ENCODE data around the gene TTC27.
"Not testable (repeated sequence)": the region's sequence is repeated elsewhere in the genome, so short reads cannot be mapped to it uniquely, and the experiment has no call there.

The TTC27 gene

DNA sequence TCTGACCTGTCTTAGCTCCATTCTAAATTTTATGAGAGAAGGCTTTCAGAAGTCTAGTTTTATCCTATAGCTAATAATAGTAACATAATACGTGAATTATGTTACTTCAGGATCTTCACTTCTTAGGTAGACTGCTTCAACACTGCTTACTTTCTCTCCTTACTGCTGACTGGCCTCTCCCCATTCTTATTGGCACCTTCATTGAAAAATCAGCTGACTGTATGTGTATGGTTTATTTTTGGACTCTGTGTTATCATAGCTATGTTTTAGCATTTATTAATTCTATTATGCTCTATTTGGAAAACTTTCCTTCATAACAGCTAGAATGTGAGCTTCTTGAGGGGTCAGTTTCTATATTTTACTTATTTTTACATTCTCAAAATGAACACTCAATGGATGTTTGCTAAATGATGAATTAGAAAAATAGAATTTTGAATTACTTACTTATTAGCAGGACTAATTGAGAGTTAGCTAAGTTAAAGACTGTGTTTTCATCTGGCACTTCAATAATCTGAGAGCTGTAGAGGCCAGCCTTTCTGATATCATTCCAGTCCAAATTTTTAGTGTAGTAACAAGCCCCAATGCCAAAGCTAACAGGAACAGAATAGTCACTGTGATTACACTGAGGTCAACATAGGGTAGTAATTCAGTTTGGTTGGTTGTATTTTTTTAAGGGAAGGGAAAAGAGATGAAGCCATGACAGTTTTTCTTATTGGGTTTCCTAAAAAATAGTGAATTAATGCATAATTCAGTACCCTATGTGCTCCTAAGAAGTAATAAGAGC lies 92.3 kb downstream of the TTC27 start:
- DNase-seq (ENCODE audit: low read depth in 2 of 2): no peak

DNA sequence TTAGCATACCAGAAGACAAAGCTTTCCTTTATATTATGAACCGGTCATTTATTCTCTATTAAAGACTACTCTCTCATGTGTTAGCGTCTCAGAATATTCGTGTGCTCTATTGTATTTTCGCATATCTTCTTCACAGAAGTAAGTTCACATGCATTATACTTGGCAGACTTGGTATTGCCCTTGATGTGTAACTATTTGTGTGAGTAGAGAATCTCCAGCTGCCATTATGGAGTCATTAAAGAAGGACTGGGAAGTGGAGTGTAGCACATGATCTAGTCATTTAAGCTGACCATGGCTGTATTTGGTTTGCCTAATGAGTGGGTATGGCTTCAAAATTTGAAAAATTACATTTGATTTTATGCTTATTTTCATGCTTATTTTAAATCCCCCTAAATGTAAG lies 92.9 kb downstream of the TTC27 start:
- DNase-seq (ENCODE audit: low read depth in 2 of 2): no peak

DNA sequence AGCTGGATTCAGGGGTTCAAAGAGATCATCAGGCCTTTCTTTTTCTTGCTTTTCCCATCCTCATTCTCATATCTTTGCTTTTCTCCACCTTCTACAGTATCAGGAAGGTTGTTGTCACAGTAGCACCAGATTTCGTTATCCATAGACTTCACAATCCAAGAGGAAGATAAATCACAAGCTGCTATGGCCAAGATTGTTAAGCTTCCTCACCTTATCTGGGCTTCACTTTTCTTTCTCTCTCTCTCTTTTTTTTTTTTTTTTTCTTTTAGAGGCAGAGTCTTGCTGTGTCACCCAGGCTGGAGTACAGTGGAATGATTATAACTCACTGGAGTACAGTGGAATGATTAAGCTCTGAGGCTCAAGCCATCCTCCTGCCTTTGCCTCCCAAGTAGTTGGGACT lies 93.5 kb downstream of the TTC27 start:
- no peak for DNase-seq (ENCODE audit: low read depth in 2 of 2)

DNA sequence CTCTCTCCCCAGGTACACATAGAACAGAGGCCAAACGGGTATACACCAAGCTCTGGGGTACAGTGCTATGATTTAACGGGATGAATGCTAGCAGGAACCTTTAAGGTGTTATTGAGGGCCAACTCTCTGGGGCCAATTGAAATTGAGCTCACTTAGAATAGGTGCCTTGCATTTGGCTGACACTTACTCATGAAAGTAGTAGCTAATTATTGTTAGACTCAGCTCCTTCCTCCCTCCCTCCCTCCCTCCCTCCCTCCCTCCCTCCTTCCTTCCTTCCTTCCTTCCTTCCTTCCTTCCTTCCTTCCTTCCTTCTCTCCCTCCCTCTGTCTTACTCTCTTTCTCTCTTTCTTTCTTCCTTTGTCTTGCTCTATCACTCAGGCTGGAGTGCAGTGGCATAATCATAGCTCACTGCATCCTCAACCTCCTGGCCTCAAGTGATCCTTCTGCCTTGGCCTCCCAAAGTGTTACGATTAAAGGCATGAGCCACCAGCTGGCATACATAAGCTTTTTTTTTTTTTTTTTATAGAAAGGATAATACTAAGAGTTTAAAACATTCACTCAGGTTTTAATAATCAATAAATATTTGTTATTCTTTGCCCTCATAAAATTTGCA lies 95.7 kb downstream of the TTC27 start:
- DNase-seq (ENCODE audit: low read depth in 2 of 2): no peak

DNA sequence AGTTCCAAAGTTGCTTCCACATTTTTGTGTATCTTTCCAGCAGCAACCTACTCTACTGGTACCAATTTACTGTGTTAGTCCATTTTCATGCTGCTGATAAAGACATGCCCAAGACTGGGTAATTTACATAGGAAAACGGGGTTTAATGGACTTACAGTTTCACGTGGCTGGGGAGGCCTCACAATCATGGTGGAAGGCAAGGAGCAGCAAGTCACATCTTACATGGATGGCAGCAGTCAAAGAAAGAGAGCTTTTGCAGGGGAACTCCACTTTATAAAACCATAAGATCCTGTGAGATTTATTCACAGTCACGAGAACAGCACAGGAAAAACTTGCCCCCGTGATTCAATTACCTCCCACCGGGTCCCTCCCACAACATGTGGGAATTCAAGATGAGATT lies 98.8 kb downstream of the TTC27 start:
- DNase-seq (ENCODE audit: low read depth in 2 of 2): not testable (repeated sequence)

DNA sequence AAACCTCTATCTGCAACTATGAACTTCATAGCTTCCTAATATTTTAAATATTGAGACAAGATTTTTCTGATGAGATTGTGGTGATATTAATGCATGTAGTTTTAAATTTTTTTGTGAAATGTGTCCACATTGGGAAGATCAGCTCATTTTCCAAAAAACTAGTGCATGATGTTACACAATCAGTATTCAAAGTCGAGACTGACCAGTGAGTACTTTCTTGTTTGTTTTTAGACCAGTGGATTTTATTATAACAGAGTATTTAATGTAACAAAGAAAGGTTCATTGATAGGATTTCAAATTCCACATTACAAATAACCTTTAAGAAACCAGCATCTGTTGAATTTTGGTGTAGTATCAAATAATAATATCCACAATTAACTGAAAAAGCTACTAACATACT lies 99.3 kb downstream of the TTC27 start:
- no peak for DNase-seq (ENCODE audit: low read depth in 2 of 2)

DNA sequence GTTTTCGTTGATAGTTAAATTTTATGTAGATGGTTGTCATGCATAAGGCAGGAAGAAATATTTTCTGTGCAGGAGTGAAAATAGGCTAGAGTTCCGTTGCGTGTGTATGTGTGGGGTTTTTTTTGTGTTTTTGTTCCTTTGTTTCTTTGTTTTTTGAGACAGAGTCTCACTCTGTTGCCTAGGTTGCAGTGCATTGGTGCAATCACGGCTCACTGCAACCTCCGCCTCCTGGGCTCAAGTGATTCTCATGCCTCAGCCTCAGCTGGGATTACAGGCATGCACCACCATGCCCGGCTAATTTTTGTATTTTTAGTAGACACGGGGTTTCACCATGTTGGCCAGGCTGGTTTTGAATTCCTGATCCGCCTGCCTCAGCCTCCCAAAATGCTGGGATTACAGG lies 103.1 kb downstream of the TTC27 start:
- not testable (repeated sequence) for DNase-seq (ENCODE audit: low read depth in 2 of 2)

DNA sequence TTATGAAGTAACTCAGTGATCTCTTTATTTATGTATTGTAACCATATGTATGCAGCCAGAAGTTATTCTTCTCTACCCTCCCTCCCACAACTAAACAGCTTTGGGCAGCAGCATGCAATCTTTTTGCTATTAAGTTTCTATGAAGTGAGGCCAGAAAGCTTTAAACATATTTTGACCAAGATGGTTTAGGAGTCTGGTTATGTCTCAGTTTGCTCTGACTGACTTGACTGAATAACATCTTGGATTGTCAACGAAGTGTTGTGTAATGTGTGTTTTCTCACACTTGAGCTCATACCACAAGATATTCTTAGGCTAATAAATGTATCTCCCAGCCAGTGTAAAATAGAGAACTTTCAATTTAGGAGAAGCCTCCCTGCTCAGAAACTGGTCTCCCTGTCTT lies 104.3 kb downstream of the TTC27 start:
- no peak for DNase-seq (ENCODE audit: low read depth in 2 of 2)

DNA sequence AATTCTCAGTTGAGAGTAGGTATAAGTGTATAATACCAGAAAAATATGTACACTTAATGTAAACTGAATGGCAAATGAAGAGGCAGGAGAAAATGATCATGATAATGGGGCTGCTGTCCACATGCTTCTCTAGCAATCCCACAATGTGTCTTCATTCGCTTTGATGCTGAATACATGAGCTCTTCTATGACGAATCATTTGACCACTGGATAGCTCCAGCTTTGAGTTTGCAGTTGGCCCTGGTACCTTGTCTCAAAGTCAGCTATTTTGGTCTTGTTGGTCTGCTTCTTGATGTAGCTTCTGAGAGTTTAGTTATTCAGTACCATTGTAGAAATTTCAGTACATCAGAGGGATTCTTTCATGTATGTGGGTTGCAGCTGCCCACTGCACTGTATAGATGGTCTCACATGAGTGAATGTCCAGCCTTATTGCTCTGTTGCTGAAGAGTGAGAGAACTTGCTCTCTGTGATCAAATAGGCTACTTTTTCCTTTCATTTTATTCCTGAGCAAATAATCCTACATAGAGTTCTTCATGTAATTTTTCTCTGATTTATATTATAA lies 105.1 kb downstream of the TTC27 start:
- no peak for DNase-seq (ENCODE audit: low read depth in 2 of 2)

DNA sequence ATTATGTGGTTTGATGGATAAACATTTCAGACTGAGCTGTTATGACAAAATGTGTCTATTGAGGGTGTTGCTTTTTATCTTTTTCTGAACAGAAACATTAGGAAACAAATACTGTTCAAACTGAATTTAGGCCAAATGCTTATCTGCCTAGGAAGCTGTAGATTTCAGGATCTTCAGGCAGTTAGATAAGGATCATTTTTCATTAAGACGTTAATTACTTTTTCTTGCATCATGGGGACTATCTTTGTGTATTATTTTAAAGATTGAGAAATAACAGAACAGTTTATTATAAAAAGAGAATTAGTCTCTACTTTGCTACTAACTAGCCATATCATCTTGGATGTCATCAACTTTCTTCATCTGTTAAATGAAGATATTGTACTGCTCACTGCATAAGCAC lies 107.5 kb downstream of the TTC27 start:
- DNase-seq (ENCODE audit: low read depth in 2 of 2): no peak

DNA sequence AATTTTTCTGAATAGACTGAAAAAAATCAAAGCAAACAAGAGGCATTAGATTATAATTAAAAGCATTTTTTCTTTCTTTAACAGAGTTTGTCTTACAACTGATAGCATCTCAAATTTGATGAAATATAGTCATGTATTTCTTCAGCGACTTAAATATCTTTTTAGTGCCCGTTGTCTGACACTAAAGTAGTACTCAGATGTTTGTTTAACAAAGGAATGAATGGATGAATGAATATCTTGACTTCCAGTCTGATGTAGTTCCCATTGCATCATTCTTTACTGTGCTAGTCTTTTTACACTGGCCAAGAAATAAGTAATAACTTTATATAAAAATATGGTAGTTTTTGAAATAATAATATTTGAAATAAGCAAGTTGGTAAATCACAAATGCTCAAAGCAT lies 111.1 kb downstream of the TTC27 start:
- DNase-seq (ENCODE audit: low read depth in 2 of 2): no peak

DNA sequence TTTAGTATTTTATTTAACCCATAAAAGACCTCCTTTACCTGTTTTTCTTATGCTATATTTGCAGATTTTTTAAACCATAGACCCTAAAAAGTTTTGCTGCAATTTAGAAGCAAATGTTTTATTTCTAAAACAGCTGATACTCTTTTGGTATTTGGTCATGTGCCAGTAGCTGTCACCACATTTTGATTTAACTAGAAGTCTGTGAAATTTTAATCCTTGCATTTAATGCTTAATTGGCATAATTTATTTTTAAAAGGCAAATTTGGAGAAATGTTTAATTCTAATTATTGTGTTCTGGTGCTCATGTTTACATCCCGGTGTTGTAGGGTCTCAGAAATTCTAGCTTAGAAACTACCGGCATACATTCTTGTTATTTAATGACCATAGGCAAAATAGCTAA lies 111.8 kb downstream of the TTC27 start:
- DNase-seq (ENCODE audit: low read depth in 2 of 2): no peak

DNA sequence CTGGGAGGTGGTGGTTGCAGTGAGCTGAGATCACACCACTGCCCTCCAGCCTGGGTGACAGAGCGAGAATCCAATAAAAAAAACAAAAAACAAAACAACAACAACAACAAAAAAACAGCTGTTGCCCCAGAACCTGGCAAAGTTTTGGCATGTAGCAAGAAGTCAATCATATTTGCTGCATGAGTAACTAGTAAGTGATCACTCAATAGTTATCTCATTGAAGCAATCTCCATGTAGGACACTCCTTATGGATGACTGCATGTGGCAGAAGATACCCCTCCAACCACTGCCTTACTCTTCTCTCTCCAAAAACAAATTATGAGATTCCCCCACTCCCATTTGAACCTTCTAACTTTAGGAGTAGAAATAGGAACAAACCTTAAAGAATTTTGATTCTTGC lies 113.7 kb downstream of the TTC27 start:
- DNase-seq (ENCODE audit: low read depth in 2 of 2): no peak

DNA sequence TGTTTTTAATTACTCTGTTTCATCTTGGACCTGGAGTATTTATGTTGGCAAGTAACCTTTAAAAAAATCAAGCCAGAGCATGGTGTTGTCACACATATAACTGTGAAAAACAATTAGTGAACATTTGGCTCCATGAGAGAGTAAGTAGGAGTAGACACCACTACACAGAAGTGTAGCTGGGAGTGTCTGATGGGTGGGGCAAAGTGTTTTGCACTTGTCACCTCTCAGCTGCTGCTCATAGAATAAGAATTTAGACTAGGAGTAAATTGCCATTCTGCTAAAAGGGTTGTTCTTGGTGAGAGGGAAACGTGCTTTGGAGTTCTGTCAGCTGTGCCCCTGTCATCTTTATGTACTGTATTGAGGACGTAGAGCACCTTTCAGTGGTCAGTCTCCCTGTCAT lies 114.5 kb downstream of the TTC27 start:
- no peak for DNase-seq (ENCODE audit: low read depth in 2 of 2)

DNA sequence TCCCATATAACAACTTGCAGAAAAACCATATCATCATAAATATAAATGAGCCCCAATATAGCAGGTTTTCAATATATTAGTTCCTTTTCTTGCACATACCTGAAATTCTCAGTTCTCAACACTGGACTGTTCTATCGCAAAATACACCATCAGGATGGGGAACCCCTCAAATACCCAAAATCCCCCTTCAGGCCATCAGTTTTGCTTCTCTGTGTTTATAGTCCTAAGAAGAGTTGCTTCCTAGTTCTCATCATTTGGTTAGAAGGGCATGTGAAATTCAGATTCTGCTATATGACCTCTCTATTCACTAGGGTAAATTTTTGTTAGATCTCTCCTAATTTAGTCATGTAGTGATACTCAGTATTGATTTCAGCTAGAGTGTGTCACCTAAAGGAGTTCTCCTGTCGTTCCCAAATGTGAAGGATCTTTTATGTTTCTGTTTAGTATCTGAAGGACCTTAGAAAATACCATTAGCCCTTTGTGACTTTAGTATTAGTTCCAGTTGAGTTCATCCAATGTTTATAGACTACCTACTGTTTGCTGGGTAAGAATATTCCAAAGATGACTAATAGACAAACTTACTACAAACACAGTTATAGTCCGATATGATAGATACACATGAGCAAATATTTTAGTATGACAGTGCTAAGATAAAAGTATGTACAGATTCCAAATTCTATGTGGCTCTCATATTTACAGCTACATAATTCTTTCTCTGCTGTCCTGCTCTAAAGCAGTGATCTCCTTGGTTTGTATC lies 115.8 kb downstream of the TTC27 start:
- DNase-seq (ENCODE audit: low read depth in 2 of 2): no peak

DNA sequence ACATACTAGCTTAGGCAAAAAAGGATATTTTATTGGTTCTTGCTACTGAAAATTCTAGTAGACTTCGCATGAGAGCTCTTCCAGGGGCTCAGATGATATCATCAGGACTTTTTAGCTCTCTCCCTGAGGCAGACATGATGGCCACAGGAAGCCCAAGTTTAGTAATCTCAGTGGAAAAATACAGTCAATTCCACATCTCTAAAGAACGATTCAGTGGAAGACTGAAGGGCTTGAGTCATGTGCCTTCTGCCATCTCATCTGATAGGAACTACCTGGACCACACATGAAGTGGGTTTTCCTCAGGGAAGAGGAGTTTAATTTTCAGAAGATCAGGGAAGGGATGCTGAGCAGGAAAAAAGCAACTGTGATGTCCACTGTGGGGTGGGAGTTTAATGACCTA lies 117.3 kb downstream of the TTC27 start:
- no peak for DNase-seq (ENCODE audit: low read depth in 2 of 2)

DNA sequence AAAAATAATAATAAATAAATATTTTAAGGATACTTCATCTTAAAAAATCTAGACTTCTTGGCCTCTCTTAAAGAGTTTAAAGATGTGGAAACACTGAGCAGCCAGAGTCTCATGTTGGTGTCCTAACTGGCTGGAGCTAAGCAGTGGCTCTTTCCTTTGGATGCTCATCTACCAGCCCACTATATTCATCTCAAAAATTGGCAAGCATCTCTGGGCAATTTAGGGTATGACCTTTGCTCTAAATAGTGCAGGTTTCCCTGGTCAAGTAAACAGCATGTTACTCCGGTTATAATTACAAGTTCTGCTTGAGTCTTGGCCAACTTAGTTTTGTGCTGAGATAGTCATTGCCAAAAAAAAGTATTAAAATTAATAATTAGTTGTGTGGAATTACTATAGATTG lies 117.8 kb downstream of the TTC27 start:
- no peak for DNase-seq (ENCODE audit: low read depth in 2 of 2)

DNA sequence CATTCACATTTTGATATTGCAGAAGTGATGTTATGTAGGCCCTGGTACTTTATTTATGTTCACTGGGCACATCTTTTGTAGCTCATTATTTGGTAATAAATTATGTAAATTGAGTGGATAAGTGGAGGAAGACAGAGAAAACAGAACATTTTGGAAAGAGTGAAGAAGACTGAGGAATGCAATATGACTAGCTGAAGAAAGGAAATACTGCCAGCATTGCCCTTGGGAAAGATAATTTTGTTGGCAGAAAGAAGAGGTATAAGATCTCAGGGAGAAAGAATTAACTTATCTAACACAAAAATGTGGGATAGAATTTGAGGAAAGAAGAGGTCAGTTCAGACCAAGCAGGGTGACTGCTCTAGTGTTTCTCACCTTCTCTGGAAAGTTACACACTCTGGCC lies 118.8 kb downstream of the TTC27 start:
- no peak for DNase-seq (ENCODE audit: low read depth in 2 of 2)

DNA sequence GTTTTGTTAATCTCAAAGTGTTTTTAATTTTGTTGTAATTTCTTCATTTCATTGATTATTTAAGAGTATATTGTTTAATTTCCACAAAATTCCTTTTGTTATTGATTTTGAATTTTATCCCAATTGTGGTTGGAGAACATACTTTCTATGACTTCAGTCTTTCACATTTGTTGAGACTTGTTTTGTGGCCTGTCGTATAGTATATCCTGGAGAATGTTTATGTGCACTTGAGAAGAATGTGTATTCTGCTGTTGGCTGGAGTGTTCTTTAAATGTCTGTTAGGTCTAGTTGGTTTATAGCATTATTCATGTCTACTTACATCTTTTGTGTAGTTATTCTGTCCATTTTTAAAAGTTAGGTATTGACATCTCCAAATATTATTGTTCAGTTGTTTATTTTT lies 120.3 kb downstream of the TTC27 start:
- DNase-seq (ENCODE audit: low read depth in 2 of 2): no peak

DNA sequence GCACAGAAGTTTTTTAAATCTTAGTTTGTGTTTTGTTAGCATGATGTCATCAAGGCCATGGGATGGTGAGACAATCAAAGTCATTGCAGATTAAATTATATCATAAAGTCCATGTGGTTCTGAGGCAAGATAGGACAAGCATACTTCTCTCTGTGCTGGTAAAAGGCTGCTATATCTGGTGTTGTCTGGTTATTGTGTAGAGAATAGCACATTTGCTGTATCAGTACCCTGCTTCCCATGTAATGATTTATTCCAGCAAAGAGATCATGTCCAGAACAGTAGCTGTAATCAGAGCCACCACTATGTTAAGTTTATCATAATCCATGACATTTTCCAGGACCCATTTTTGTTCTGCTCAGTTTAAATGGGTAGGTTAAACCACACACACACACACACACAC lies 123.0 kb downstream of the TTC27 start:
- no peak for DNase-seq (ENCODE audit: low read depth in 2 of 2)

DNA sequence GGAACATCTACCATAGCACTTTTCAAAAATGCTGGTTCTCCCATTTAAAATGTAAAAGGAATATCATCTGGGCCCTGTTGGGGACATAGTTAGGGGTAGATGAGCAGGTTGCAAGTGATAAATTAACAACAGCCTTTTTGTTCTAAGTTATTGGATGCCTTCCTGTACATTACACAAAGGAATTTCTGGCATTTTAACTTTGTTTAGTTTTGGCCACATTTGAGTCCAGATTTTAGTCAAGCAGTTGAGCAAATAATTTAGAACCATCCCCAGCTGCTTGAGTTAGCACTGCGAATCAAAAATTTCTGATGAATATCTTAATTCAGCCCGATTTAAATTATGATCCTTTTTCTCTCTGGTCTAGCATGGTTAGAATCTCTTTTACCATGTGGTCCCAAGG lies 124.4 kb downstream of the TTC27 start:
- DNase-seq (ENCODE audit: low read depth in 2 of 2): no peak

DNA sequence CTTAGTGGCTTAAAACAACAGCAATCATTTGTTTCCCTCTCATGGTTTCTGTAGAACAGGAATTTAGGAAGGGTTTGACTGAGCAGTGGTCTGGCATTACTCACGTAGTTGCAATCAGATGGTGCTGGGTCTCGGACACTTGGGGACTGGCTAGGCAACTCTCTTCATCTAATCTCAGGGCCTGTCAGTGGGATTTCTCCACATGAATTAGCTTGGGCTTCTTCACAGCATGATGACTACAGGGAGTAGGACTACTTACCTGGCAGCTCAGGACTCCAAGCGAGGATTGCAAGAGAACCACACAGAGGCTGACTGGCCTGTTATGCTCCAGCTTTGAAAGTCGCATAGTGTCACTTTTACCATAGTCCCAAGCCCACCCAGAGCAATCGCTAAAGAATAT lies 125.1 kb downstream of the TTC27 start:
- DNase-seq (ENCODE audit: low read depth in 2 of 2): no peak

DNA sequence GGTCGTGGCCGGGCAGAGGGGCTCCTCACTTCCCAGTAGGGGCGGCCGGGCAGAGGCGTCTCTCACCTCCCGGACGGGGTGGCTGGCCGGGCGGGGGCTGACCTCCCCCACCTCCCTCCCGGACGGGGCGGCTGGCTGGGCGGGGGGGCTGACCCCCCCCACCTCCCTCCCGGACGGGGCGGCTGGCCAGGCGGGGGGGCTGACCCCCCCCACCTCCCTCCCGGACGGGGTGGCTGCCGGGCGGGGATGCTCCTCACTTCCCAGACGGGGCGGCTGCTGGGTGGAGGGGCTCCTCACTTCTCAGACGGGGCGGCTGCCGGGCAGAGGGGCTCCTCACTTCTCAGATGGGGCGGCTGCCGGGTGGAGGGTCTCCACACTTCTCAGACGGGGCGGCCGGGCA lies 126.8 kb downstream of the TTC27 start:
- not testable (repeated sequence) for DNase-seq (ENCODE audit: low read depth in 2 of 2)
